Measurements from ENCODE around the gene COQ8A.
A peak's percentile ranks its signal among the peaks of the same experiment; 100 is the strongest.

The COQ8A gene

DNA sequence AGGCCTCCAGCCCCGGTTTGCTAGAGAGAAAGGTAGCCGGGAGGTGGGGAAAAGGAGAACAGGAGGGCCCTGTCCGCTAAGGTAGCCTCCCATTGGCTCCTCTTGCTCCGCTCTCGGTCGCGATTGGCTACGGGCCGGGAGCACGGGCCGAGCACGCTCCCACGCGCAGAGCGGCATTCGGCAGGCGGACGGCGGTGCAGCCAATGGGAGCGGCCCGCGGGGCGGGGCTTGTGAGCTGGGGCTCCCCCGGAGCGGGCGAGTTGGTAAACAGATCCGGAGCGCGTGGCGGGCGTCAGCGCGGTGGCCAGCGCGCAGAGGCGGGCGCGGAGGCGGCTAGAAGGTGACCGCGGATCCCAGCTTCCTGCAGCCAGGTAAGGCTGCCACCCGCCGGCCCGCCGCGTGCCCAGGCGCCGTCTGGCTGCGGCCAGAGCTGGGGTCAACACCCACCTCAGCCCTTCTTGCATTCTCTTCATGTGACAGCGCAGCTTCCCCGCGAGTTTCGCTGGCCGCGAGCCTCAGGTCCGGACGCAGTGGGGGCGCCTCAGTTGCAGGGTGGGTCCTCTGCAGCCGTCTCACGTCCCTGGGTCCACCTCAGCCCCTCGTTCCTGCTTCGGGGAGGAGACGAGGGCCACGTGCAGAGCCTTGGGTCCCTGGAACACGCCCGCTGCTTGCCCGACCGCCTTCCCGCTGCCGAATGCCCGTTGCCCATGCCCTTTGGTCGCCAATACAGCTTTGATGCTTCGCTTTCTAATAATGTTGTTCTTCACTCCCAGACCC, at the start of gene COQ8A:
COQ8A (plus strand) TSS at position 266 of the 777 bp plus-strand sequence. CDS start 21,092 bp downstream, outside the sequence.
- Histone ChIP-seq H3K9me3 (ENCODE audit: insufficient read depth, low read length) (no peaks in the 10 kb centered on the region), H3K9ac (ENCODE audit: insufficient read length, low read depth) (peak within 1 kb of the TSS; percentile 98), H3K4me3 (ENCODE audit: insufficient read length, low read depth) (peak within 1 kb of the TSS; percentile 87), H3K27me3 (ENCODE audit: insufficient read depth, insufficient read length) (peaks cover 12% of the 10 kb centered on the region), H3K4me1 (ENCODE audit: insufficient read depth, insufficient read length) (peaks cover 13% of the 10 kb centered on the region), H3K36me3 (ENCODE audit: insufficient read depth, insufficient read length, low read length) (no peaks in the 10 kb centered on the region)
- TF ChIP-seq SUZ12 (IDR thresholded peaks at IDR 0.05; ENCODE audit: extremely low read depth, insufficient read depth, insufficient read length) (no peak), ZNF274 (IDR thresholded peaks at IDR 0.05; ENCODE audit: low read depth, low read length) (no peak), YY1 (IDR thresholded peaks at IDR 0.05; ENCODE audit: insufficient read depth, insufficient read length) (no peak)
- peak; percentile 100 for DNase-seq (ENCODE audit: low read depth, low spot score)

DNA sequence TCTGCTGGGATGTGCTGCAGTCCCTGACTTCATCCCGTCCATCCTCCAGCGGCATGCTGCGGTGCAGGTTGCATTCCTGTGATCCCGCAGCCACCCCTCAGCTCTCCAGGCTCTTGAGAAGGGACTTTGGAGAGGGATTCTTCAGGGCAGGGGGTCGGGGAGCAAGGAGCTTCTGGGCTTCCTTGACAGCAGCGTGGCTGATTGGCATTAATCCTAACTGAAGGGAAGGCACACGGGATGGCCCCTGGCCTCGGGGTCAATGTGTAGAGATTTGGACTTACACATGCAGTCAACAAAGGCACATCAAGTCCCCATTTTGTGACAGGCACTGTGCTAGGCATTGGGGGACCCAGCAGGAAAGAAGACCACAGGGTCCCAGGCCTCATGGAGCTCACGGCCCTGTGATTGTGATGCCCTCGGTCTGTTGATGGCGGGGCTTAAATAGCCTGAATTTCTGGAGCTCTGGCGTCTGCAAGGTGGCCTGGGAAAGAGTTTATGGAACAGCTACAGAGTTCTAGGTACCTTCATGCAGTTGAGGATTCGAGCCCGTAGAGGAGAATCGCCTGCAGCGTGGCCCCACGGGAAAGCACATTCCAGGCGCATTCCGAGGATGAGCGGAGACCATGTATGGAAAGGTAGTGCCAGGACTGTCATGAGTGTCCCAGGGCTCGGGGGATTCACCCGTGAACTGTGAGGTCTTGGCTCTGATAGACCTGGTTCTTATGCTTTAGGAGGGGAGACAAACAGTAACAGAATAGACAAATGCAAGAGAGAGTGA, 49.6 kb upstream of the COQ8A start:
- no peak overlapping the region for H3K4me3 ChIP-seq (ENCODE audit: insufficient read length, low read depth)
- no peaks in the 10 kb centered on the region for H3K9me3 ChIP-seq (ENCODE audit: insufficient read depth, low read length)
- no peaks in the 10 kb centered on the region for H3K4me1 ChIP-seq (ENCODE audit: insufficient read depth, insufficient read length)
- no peaks in the 10 kb centered on the region for H3K27me3 ChIP-seq (ENCODE audit: insufficient read depth, insufficient read length)
- H3K9ac ChIP-seq (ENCODE audit: insufficient read length, low read depth): no peak overlapping the region
- no peak for DNase-seq (ENCODE audit: low read depth, low spot score)
- TF ChIP-seq ZNF274 (IDR thresholded peaks at IDR 0.05; ENCODE audit: low read depth, low read length) (no peak), YY1 (IDR thresholded peaks at IDR 0.05; ENCODE audit: insufficient read depth, insufficient read length) (no peak), SUZ12 (IDR thresholded peaks at IDR 0.05; ENCODE audit: extremely low read depth, insufficient read depth, insufficient read length) (no peak)
- peaks cover 97% of the 10 kb centered on the region for H3K36me3 ChIP-seq (ENCODE audit: insufficient read depth, insufficient read length, low read length)

DNA sequence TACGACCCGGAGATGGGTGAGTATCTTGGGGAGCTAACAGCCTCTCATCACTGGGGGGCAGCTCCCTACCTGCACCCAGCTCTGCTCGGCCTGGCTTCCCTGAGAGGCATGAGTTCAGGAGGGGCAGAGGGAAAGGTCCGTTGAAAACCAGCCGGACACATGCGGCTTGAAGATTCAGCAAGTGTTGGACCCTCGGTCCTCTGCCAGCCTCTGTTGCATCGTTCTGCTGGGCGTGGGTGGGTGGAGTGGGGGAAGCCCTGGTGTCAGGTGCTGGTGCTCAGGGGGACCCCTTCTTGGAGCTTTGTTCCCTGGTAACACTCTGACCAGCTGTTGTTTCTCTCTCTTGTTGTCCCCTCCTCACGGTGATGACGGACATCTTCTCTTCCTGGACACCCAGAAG, 48.7 kb upstream of the COQ8A start:
- H3K9ac ChIP-seq (ENCODE audit: insufficient read length, low read depth): no peak overlapping the region
- H3K4me3 ChIP-seq (ENCODE audit: insufficient read length, low read depth): no peak overlapping the region
- no peaks in the 10 kb centered on the region for H3K27me3 ChIP-seq (ENCODE audit: insufficient read depth, insufficient read length)
- DNase-seq (ENCODE audit: low read depth, low spot score): no peak
- H3K36me3 ChIP-seq (ENCODE audit: insufficient read depth, insufficient read length, low read length): peaks cover 97% of the 10 kb centered on the region
- no peak for TF ChIP-seq YY1 (IDR thresholded peaks at IDR 0.05; ENCODE audit: insufficient read depth, insufficient read length)
- TF ChIP-seq SUZ12 (IDR thresholded peaks at IDR 0.05; ENCODE audit: extremely low read depth, insufficient read depth, insufficient read length): no peak
- no peaks in the 10 kb centered on the region for H3K4me1 ChIP-seq (ENCODE audit: insufficient read depth, insufficient read length)
- no peaks in the 10 kb centered on the region for H3K9me3 ChIP-seq (ENCODE audit: insufficient read depth, low read length)

GRCh38 chr1:226891846-226892523, 48.1 kb upstream of the COQ8A start:
- Histone ChIP-seq H3K9ac (ENCODE audit: insufficient read length, low read depth) (no peak overlapping the region), H3K36me3 (ENCODE audit: insufficient read depth, insufficient read length, low read length) (peaks cover 96% of the 10 kb centered on the region), H3K4me3 (ENCODE audit: insufficient read length, low read depth) (no peak overlapping the region), H3K9me3 (ENCODE audit: insufficient read depth, low read length) (no peaks in the 10 kb centered on the region), H3K27me3 (ENCODE audit: insufficient read depth, insufficient read length) (no peaks in the 10 kb centered on the region), H3K4me1 (ENCODE audit: insufficient read depth, insufficient read length) (no peaks in the 10 kb centered on the region)
- TF ChIP-seq SUZ12 (IDR thresholded peaks at IDR 0.05; ENCODE audit: extremely low read depth, insufficient read depth, insufficient read length) (no peak), ZNF274 (IDR thresholded peaks at IDR 0.05; ENCODE audit: low read depth, low read length) (no peak), YY1 (IDR thresholded peaks at IDR 0.05; ENCODE audit: insufficient read depth, insufficient read length) (no peak)
- no peak for DNase-seq (ENCODE audit: low read depth, low spot score)

DNA sequence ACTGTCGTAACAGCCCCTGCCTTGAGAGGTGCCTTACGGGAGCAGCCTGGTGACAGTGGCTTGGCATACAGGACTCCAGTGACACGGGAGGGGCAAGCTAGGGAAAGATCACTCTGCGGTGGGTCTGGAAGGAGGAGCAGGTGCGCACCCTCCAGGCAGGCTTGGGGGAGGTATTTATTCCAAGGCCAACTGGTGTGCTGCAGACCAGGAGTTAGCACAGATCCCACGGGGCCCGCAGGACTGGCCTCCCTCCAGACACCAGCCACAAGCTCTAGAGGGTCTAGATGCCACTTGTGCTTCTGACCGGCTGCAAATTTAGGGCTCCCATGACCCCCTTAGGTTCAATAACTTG, 47.6 kb upstream of the COQ8A start:
- H3K36me3 ChIP-seq (ENCODE audit: insufficient read depth, insufficient read length, low read length): peaks cover 96% of the 10 kb centered on the region

DNA sequence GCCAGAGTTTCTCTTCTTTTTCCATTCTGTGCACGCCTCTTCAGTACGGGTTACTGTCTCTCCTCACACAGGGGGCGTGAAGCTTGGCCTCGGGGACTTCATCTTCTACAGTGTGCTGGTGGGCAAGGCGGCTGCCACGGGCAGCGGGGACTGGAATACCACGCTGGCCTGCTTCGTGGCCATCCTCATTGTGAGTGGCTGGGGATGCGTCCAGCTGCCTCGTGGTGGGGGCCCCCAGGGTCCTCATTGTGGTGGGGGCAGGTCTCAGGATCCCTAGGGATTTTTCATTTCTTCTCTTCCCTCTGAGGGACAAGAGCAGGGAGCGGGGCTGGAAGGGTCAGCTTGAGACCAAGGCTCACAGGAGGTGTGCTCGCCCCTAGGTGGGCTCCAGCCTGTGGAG, 46.2 kb upstream of the COQ8A start:
- no peak overlapping the region for H3K9ac ChIP-seq (ENCODE audit: insufficient read length, low read depth)
- no peaks in the 10 kb centered on the region for H3K9me3 ChIP-seq (ENCODE audit: insufficient read depth, low read length)
- DNase-seq (ENCODE audit: low read depth, low spot score): no peak
- no peak overlapping the region for H3K4me3 ChIP-seq (ENCODE audit: insufficient read length, low read depth)
- TF ChIP-seq ZNF274 (IDR thresholded peaks at IDR 0.05; ENCODE audit: low read depth, low read length): no peak
- TF ChIP-seq SUZ12 (IDR thresholded peaks at IDR 0.05; ENCODE audit: extremely low read depth, insufficient read depth, insufficient read length): no peak
- TF ChIP-seq YY1 (IDR thresholded peaks at IDR 0.05; ENCODE audit: insufficient read depth, insufficient read length): no peak
- H3K27me3 ChIP-seq (ENCODE audit: insufficient read depth, insufficient read length): no peaks in the 10 kb centered on the region
- H3K4me1 ChIP-seq (ENCODE audit: insufficient read depth, insufficient read length): no peaks in the 10 kb centered on the region
- H3K36me3 ChIP-seq (ENCODE audit: insufficient read depth, insufficient read length, low read length): peaks cover 88% of the 10 kb centered on the region

More for the DNA sequence above, 47.6 kb upstream of the COQ8A start:
- no peak overlapping the region for H3K4me3 ChIP-seq (ENCODE audit: insufficient read length, low read depth)
- H3K9me3 ChIP-seq (ENCODE audit: insufficient read depth, low read length): no peaks in the 10 kb centered on the region
- no peaks in the 10 kb centered on the region for H3K27me3 ChIP-seq (ENCODE audit: insufficient read depth, insufficient read length)
- no peak for DNase-seq (ENCODE audit: low read depth, low spot score)
- no peaks in the 10 kb centered on the region for H3K4me1 ChIP-seq (ENCODE audit: insufficient read depth, insufficient read length)
- TF ChIP-seq SUZ12 (IDR thresholded peaks at IDR 0.05; ENCODE audit: extremely low read depth, insufficient read depth, insufficient read length) (no peak), YY1 (IDR thresholded peaks at IDR 0.05; ENCODE audit: insufficient read depth, insufficient read length) (no peak), ZNF274 (IDR thresholded peaks at IDR 0.05; ENCODE audit: low read depth, low read length) (no peak)
- no peak overlapping the region for H3K9ac ChIP-seq (ENCODE audit: insufficient read length, low read depth)

DNA sequence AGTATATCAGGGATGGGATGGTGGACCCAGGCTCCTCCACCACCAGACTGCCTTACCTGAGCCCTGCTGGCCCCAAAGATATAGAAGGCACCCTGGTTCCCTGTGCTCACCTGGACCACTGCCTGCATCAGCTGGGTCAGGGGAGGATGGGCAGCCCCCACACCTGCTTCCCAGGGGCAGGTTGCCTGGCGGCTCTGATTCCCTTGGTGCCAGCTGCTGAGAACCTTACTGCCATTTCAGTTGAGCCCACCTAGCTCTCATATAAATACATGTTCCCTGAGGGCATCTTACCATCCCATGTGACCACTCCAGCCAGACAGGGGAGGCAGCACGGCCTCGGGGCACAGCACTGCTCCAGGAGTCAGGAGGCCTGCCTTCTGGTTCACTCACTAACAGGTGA, 45.3 kb upstream of the COQ8A start:
- no peak for TF ChIP-seq SUZ12 (IDR thresholded peaks at IDR 0.05; ENCODE audit: extremely low read depth, insufficient read depth, insufficient read length)
- Histone ChIP-seq H3K36me3 (ENCODE audit: insufficient read depth, insufficient read length, low read length) (peaks cover 89% of the 10 kb centered on the region), H3K9me3 (ENCODE audit: insufficient read depth, low read length) (no peaks in the 10 kb centered on the region), H3K9ac (ENCODE audit: insufficient read length, low read depth) (no peak overlapping the region), H3K27me3 (ENCODE audit: insufficient read depth, insufficient read length) (no peaks in the 10 kb centered on the region), H3K4me3 (ENCODE audit: insufficient read length, low read depth) (no peak overlapping the region), H3K4me1 (ENCODE audit: insufficient read depth, insufficient read length) (no peaks in the 10 kb centered on the region)
- no peak for DNase-seq (ENCODE audit: low read depth, low spot score)
